Prostate gland (tissue), 2 donors: ENCODE measurements around the gene MAD1L1. TPM values are rescaled to one million over a fixed set of nuclear protein-coding genes. Genes with fewer than 3 reads are reported as not detected.

Experiments used
- DNase-seq: peaks from one replicate; pipeline ENCODE4 v3.0.0-alpha.2; 2019; ENCODE audit warnings: low spot score
- H3K27ac ChIP-seq, 2 donors: fragments of 200-600 bp; sonication (generic); 2 replicates each; pipeline ENCODE4 v1.5.1; 2017 to 2019
- H3K27me3 ChIP-seq: fragments of 200-600 bp; sonication (generic); replicated peaks from 2 replicates; pipeline ENCODE4 v1.5.1; 2019; ENCODE audit not compliant: insufficient read depth
- H3K36me3 ChIP-seq, 2 donors: fragments of 200-600 bp; sonication (generic); 1 replicate in 1 of 2; 2 replicates in 1 of 2; pipeline versions ENCODE4 v1.5.1 to v1.8.1; 2017 to 2019
- H3K4me1 ChIP-seq: fragments of 200-600 bp; sonication (generic); replicated peaks from 2 replicates; pipeline ENCODE4 v1.5.1; 2019
- H3K4me3 ChIP-seq, 2 donors: fragments of 200-600 bp; sonication (generic); 2 replicates each; pipeline ENCODE4 v1.5.1; 2017 to 2019
- H3K9me3 ChIP-seq: fragments of 200-600 bp; sonication (generic); 2 replicates; pipeline ENCODE4 v1.5.1; 2017
- CTCF ChIP-seq, 4 experiments: fragments of 200-600 bp in 2 of 4; fragments of 450-650 bp in 2 of 4; sonication (generic) in 2 of 4; IDR thresholded peaks; 1 replicate in 3 of 4; 2 replicates in 1 of 4; pipeline ENCODE4 v1.5.1; 2016 to 2019; ENCODE audit warnings: antibody characterized with exemption in 4 of 4, mild to moderate bottlenecking in 2 of 4, moderate library complexity in 2 of 4
- POLR2A ChIP-seq: fragments of 450-650 bp; IDR thresholded peaks from one replicate; pipeline ENCODE4 v1.6.1; 2016; ENCODE audit warnings: antibody characterized with exemption, mild to moderate bottlenecking
- POLR2AphosphoS5 ChIP-seq: sonication (generic); formaldehyde crosslinking; IDR thresholded peaks from one replicate; pipeline ENCODE4 v1.6.1; 2017; ENCODE audit warnings: antibody characterized with exemption
- WGBS: methylation state at CpG from one replicate; pipeline ENCODE4 v1.1.5; 2018; 5-methylcytosine and 5-hydroxymethylcytosine counted together
- intact Hi-C: fragments of 100-400 bp; cut with DNase I; formaldehyde crosslinking; loops from one replicate; pipeline ENCODE4 v1.14.2; 2022
- total RNA-seq, 2 donors: library from RNA; depleted of rRNA; stranded (reverse); fragments of >200 nt; gene quantifications; one replicate each; pipeline ENCODE4 v1.1.0, GENCODE V29; 2016

Gene MAD1L1
- total RNA-seq, 2 donors from 2014 or later, result 79.3 to 91.9 TPM

DNA sequence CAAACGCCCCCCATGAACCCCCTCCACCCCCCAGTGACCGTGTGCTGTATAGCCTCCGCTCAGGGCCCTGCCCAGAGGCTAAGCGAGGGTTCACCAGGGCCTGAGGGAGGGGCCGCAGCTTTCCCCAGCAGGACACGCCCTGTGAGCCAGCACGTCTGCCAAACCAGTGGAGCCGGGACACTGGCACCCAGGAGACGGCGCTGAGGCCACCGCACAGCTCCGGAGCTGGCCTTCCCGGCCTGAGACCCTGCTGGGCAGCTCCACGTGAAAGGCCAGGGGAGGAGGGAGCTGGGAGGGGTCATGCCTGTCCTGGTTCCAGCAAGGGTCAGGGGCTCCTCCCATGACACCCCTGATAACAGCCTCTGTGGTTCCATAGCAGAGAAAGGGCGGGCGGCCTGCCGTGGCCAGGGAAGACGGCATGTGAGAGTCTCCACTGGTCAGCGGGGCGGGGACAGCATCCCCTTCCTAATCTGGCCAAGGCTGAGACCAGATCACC lies 284.4 kb downstream of the MAD1L1 start:
- TF ChIP-seq POLR2A (no peak), CTCF (IDR thresholded peaks at IDR 0.05) (no peak), POLR2AphosphoS5 (no peak)
- H3K27me3 ChIP-seq, result no peaks in the 10 kb centered on the region
- H3K36me3 ChIP-seq, result no peaks in the 10 kb centered on the region
- no peak overlapping the region for H3K4me3 ChIP-seq
- H3K4me1 ChIP-seq, result no peaks in the 10 kb centered on the region
- H3K27ac ChIP-seq, result no peak overlapping the region
- no peak for DNase-seq
- 88% methylated on average over 19 of the region's 20 CpGs for WGBS
- intact Hi-C loops, result no loop called here
- no peaks in the 10 kb centered on the region for H3K9me3 ChIP-seq

DNA sequence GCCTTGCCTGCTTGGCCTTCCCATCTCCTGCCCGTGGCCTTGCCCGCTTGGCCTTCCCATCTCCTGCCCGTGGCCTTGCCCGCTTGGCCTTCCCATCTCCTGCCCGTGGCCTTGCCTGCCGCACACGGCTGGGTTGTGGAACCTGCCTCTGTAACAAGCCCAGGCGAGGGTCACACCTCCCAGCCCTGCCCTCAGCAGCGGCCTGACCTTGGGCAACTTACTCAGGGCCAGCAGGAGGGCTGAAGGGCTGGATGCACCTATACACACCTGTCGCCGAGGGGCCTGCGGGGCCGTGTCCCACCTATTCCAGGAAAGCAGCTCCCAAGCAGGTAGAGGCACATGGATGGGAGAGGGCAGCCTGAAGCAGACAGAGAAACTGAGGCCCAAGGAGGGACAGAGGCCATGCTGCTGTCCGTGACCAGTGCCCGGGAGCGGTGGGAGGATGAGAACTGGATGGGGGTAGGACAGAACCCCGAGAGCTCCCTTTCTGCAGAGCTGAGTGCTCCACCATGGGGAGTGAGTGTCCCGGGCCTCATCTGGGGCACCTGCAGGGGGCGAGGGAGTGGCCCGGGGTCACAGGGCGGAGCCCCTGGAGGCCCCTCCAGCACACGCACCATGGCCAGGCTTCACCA lies 285.0 kb downstream of the MAD1L1 start:
- no peaks in the 10 kb centered on the region for H3K9me3 ChIP-seq
- H3K27ac ChIP-seq, result no peak overlapping the region
- TF ChIP-seq POLR2A (no peak), POLR2AphosphoS5 (no peak), CTCF (IDR thresholded peaks at IDR 0.05) (no peak)
- WGBS, result 85% methylated on average over 22 of the region's 22 CpGs
- no peaks in the 10 kb centered on the region for H3K4me1 ChIP-seq
- H3K36me3 ChIP-seq, result no peaks in the 10 kb centered on the region
- no peak for DNase-seq
- no peaks in the 10 kb centered on the region for H3K27me3 ChIP-seq
- H3K4me3 ChIP-seq, result no peak overlapping the region
- intact Hi-C loops, result no loop called here

DNA sequence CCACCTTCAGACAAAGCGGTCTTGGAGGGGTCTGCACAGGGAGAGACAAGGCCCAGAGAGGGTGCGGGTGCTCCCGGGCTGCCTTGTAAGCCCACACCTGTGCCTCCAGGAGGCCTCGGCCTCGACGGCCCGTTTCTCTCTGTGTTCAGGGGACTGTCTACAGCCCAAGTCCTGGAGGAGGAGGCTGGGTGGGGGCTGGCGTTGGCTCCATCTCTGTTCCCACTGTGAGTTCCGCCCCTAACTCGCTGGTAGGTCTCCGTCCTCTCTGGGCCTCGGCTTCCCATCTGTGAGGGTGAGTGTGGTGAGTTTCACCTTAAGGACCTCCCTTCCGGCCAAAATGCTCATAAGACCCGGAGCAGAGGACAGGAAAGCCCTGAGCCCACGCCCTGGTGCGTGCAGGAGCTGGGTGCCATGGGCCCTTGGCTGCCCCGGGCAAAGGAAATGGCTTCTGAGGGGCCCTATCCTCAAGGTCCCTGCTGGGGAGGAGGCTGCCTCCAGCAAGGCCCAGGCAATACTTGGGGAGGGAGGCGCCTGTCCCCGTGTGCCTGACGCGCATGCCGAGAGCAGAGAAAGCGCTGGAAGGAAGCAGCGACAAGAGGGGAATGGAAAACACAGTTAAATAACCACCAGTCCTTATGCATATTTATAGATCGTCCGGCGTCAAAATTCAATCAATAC lies 285.8 kb downstream of the MAD1L1 start:
- H3K4me3 ChIP-seq, result no peak overlapping the region
- H3K4me1 ChIP-seq, result no peaks in the 10 kb centered on the region
- no peaks in the 10 kb centered on the region for H3K36me3 ChIP-seq
- WGBS, result 93% methylated on average over 27 of the region's 27 CpGs
- no peaks in the 10 kb centered on the region for H3K27me3 ChIP-seq
- intact Hi-C loops, result no loop called here
- H3K9me3 ChIP-seq, result no peaks in the 10 kb centered on the region
- no peak for DNase-seq
- TF ChIP-seq POLR2A (no peak), CTCF (IDR thresholded peaks at IDR 0.05) (no peak), POLR2AphosphoS5 (no peak)
- no peak overlapping the region for H3K27ac ChIP-seq

GRCh38 chr7:1946025-1946772 lies 286.5 kb downstream of the MAD1L1 start:
- Histone ChIP-seq H3K27ac (no peak overlapping the region), H3K4me1 (no peaks in the 10 kb centered on the region), H3K4me3 (no peak overlapping the region), H3K36me3 (no peaks in the 10 kb centered on the region), H3K9me3 (no peaks in the 10 kb centered on the region), H3K27me3 (no peaks in the 10 kb centered on the region)
- TF ChIP-seq POLR2AphosphoS5, result no peak
- TF ChIP-seq CTCF (IDR thresholded peaks at IDR 0.05), result no peak
- no peak for TF ChIP-seq POLR2A
- no peak for DNase-seq
- WGBS, result 92% methylated on average over 21 of the region's 23 CpGs
- intact Hi-C loops, result no loop called here
